Spinal cord (tissue), 10 donors: ENCODE measurements around the gene FGD6. TPM values are rescaled to one million over a fixed set of nuclear protein-coding genes. Genes with fewer than 3 reads are reported as not detected.

Experiments used
- DNase-seq, 6 donors: peaks; one replicate each; pipeline versions ENCODE4 v3.0.0 to v3.0.0-alpha.2; 2013 to 2015; ENCODE audit warnings: low spot score in 6 of 6, low read depth in 4 of 6
- H3K27ac ChIP-seq: one replicate; pipeline ENCODE4 v1.5.1; 2013; ENCODE audit warnings: low read depth, low read length, control low read depth
- H3K27me3 ChIP-seq: one replicate; pipeline ENCODE4 v1.6.1; 2013; ENCODE audit warnings: low read length; ENCODE audit not compliant: control insufficient read depth, insufficient read depth
- H3K36me3 ChIP-seq: one replicate; pipeline ENCODE4 v1.6.1; 2013; ENCODE audit warnings: low read length; ENCODE audit not compliant: control insufficient read depth, insufficient read depth
- H3K4me1 ChIP-seq: one replicate; pipeline ENCODE4 v1.6.1; 2013; ENCODE audit warnings: low read length; ENCODE audit not compliant: control insufficient read depth, insufficient read depth
- H3K4me3 ChIP-seq: one replicate; pipeline ENCODE4 v1.5.1; 2013; ENCODE audit warnings: low read depth, low read length, control low read depth
- H3K9me3 ChIP-seq: one replicate; pipeline ENCODE4 v1.6.1; 2013; ENCODE audit warnings: low read length; ENCODE audit not compliant: control insufficient read depth, insufficient read depth
- WGBS: methylation state at CpG from one replicate; pipeline ENCODE4 v1.1.5; 2013; ENCODE audit warnings: missing lambda C conversion rate; ENCODE audit not compliant: insufficient coverage; 5-methylcytosine and 5-hydroxymethylcytosine counted together
- polyA plus RNA-seq, 2 donors: library from polyadenylated mRNA; unstranded; fragments of 120-200 nt; gene quantifications; one replicate each; pipeline ENCODE4 v1.2.1, GENCODE V29; 2013; ENCODE audit not compliant: insufficient read length in 2 of 2
- total RNA-seq, 2 donors: library from RNA; depleted of rRNA in 1 of 2; stranded (reverse); fragments of 120-200 nt in 1 of 2; fragments of >200 nt in 1 of 2; gene quantifications; one replicate each; pipeline versions ENCODE4 v1.2.3 to v1.2.4, GENCODE V29; 2013 to 2014
- donor health status: healthy.

Gene FGD6
- total and polyA plus RNA-seq, 4 donors, result 6.1 to 42.9 (median 15.2) TPM

DNA sequence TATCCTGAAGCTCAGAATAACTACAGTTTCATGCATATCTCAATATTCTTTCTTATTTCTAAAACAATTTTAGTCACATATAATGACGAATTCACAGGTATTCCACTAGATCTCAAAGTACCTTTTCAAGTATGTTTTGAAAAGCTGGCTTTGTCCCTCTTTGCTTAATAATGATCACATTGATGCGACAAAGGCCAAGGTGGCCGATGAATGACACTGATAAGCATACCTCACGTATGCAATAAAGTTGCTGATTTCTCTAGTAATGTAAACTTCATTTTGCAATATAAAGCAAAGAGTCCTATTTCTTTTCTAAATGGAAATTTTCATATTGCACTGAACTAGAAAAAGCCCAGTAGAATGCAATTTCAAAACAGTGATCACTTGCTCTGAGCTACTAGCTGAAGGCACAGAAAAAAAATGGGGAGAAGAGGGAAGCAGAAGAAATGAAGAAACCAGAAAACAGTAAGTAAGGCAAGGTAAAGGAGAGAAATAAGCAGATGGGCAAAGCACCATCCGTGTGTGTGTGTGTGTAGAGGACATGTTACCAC lies 29.3 kb downstream of the FGD6 start:
- no peaks in the 10 kb centered on the region for H3K36me3 ChIP-seq
- no peak for DNase-seq
- H3K4me3 ChIP-seq, result no peak overlapping the region
- H3K9me3 ChIP-seq, result no peaks in the 10 kb centered on the region
- H3K4me1 ChIP-seq, result no peaks in the 10 kb centered on the region
- WGBS, result no CpG with 5 or more reads among the region's 5 CpGs
- no peaks in the 10 kb centered on the region for H3K27me3 ChIP-seq
- H3K27ac ChIP-seq, result no peak overlapping the region

GRCh38 chr12:95185854-95186253 lies 31.4 kb downstream of the FGD6 start:
- Histone ChIP-seq H3K4me1 (no peaks in the 10 kb centered on the region), H3K27ac (no peak overlapping the region)
- DNase-seq, result no peak

DNA sequence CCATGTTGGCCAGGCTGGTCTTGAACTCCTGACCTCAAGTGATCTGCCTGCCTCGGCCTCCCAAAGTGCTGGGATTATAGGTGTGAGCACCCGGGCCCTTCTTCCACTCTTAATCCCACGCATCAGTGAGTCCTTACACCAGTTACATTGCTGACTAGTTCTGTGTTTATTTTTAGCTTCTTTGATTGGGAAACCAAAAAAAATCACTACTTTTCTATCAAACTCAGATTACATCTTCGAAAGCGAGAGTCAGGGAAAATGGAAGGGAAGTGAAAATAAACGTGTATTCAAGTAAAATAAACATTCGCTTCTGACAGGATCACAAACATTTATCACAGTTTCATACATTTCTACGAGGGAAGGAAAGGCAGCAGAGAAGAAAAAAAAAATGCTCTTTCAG lies 32.2 kb downstream of the FGD6 start:
- WGBS, result no CpG with 5 or more reads among the region's 8 CpGs
- Histone ChIP-seq H3K27ac (no peak overlapping the region), H3K9me3 (no peaks in the 10 kb centered on the region), H3K27me3 (no peaks in the 10 kb centered on the region), H3K4me3 (no peak overlapping the region), H3K36me3 (no peaks in the 10 kb centered on the region), H3K4me1 (no peaks in the 10 kb centered on the region)
- no peak for DNase-seq

More at GRCh38 chr12:95185854-95186253, 31.4 kb downstream of the FGD6 start:
- no peaks in the 10 kb centered on the region for H3K27me3 ChIP-seq
- no peaks in the 10 kb centered on the region for H3K36me3 ChIP-seq
- no peaks in the 10 kb centered on the region for H3K9me3 ChIP-seq
- no peak overlapping the region for H3K4me3 ChIP-seq

GRCh38 chr12:95184121-95184520 lies 33.1 kb downstream of the FGD6 start:
- no peak for DNase-seq

DNA sequence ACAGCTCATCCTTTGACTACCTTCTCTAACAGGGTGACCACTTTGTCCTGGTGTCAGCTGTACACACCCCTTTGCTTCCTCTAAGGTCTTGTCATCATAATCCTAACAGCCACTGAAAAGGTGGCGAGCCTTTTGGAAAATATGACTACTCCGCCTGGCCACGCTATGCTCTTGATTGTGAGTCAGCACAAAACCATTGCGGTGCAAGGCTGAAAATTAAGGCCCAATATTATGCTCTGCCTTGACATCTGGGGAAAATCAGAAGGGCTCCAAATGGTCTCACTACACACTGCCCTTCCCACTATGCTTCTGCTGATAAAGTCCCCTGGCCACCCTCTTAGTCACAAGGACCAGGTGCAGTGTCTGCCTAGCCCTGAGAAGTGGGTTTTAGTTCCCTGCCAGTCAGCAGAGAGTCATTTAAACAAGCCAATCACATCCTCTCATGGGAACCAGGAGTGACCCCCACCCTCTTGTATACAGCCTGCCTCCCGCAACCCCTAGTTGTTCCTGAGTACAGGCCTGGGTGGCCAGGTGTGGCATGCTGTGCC lies 34.3 kb downstream of the FGD6 start:
- Histone ChIP-seq H3K27me3 (no peaks in the 10 kb centered on the region), H3K36me3 (no peaks in the 10 kb centered on the region), H3K4me3 (no peak overlapping the region), H3K27ac (no peak overlapping the region), H3K4me1 (no peaks in the 10 kb centered on the region), H3K9me3 (no peaks in the 10 kb centered on the region)
- WGBS, result 75% methylated on average over 4 of the region's 5 CpGs
- DNase-seq, result no peak

More at GRCh38 chr12:95184121-95184520, 33.1 kb downstream of the FGD6 start:
- Histone ChIP-seq H3K4me3 (no peak overlapping the region), H3K36me3 (no peaks in the 10 kb centered on the region), H3K9me3 (no peaks in the 10 kb centered on the region), H3K27me3 (no peaks in the 10 kb centered on the region), H3K4me1 (no peaks in the 10 kb centered on the region), H3K27ac (no peak overlapping the region)

GRCh38 chr12:95181103-95181502 lies 36.2 kb downstream of the FGD6 start:
- Histone ChIP-seq H3K4me3 (no peak overlapping the region), H3K27ac (no peak overlapping the region), H3K36me3 (no peaks in the 10 kb centered on the region), H3K4me1 (no peaks in the 10 kb centered on the region), H3K9me3 (no peaks in the 10 kb centered on the region), H3K27me3 (no peaks in the 10 kb centered on the region)
- DNase-seq, result no peak
- no CpG with 5 or more reads among the region's 2 CpGs for WGBS

GRCh38 chr12:95179011-95179410 lies 38.3 kb downstream of the FGD6 start:
- no peak overlapping the region for H3K27ac ChIP-seq
- no peaks in the 10 kb centered on the region for H3K9me3 ChIP-seq
- no peaks in the 10 kb centered on the region for H3K4me1 ChIP-seq
- H3K27me3 ChIP-seq, result no peaks in the 10 kb centered on the region
- no peak overlapping the region for H3K4me3 ChIP-seq
- H3K36me3 ChIP-seq, result no peaks in the 10 kb centered on the region
- DNase-seq, result no peak
- 80% methylated on average over 2 of the region's 5 CpGs for WGBS

DNA sequence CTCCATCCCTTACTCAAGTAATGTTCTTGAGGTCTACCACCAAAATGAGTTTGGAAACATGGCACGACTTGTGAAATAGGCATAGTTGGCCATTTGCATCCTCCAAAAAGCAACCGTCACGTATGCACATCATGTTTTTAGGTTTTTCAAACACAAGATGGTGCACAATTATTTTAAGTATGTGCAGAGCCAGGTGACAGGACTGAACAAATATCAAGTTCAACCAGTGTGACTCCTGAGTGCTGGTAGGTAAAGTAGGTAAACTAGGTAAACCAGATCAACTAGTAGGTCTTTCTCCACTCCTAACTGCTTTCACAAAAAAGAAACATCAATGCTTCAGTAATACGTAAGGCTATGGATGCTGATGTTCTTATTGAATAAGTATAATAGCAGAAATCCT lies 39.1 kb downstream of the FGD6 start:
- no peak overlapping the region for H3K4me3 ChIP-seq
- H3K36me3 ChIP-seq, result no peaks in the 10 kb centered on the region
- WGBS, result 80% methylated on average over 1 of the region's 4 CpGs
- no peaks in the 10 kb centered on the region for H3K27me3 ChIP-seq
- DNase-seq, result no peak
- no peak overlapping the region for H3K27ac ChIP-seq
- no peaks in the 10 kb centered on the region for H3K9me3 ChIP-seq
- no peaks in the 10 kb centered on the region for H3K4me1 ChIP-seq

DNA sequence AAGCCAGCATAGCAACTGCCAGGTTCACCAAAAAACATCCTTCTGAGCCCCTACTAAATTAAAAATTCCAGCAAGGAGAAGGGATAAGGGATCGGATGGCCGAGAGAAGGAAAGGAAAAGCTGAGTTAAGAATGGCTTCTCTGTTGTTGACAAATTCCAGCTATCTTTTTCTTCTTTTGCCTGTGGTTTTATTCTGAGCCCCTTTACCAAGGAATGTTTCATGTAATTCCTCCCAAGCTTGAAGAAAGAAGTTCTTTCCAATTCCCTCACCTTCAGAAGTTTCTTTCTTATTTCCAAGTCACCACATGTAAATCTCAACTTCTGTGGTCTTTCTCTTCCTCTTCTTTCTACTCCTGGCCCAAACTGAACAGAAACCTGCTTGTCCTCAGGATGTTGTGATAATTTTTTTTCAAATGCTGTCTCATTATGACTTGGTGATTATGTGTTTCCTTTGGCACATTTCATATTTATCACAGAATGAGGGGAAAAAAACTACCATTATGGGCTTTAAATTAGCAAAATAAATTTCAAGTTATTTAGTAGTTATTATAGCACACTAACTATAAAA lies 40.0 kb downstream of the FGD6 start:
- no peaks in the 10 kb centered on the region for H3K9me3 ChIP-seq
- H3K4me1 ChIP-seq, result no peaks in the 10 kb centered on the region
- WGBS, result no CpG with 5 or more reads among the region's 2 CpGs
- no peak for DNase-seq
- no peak overlapping the region for H3K27ac ChIP-seq
- no peak overlapping the region for H3K4me3 ChIP-seq
- H3K36me3 ChIP-seq, result no peaks in the 10 kb centered on the region
- no peaks in the 10 kb centered on the region for H3K27me3 ChIP-seq
